Stomach (tissue), 4 donors: ENCODE data around the gene GJA1.

Experiments
- CTCF ChIP-seq, 7 experiments: fragments of 450-650 bp in 4 of 7; fragments of 200-600 bp in 3 of 7; sonication (generic) in 3 of 7; IDR thresholded peaks; one replicate each; pipeline ENCODE4 v1.5.1; 2016 to 2019; ENCODE audit warnings: antibody characterized with exemption in 7 of 7, control low read depth in 2 of 7, mild to moderate bottlenecking in 1 of 7
- EP300 ChIP-seq: sonication (generic); formaldehyde crosslinking; IDR thresholded peaks from one replicate; pipeline ENCODE4 v1.6.1; 2017; ENCODE audit warnings: antibody characterized with exemption

GRCh38 chr6:121436274-121436857 is 920 bp downstream of the GJA1 start:
- TF ChIP-seq CTCF (IDR thresholded peaks at IDR 0.05), result no peak
- TF ChIP-seq EP300, result no peak
